ENCODE data around the gene FAM53B. TPM values are rescaled to one million over a fixed set of nuclear protein-coding genes. Genes with fewer than 3 reads are reported as not detected.
"Not testable (repeated sequence)": the region's sequence is repeated elsewhere in the genome, so short reads cannot be mapped to it uniquely, and the experiment has no call there.

FAM53B gene
- total RNA-seq, 1 experiment from 2014 or later = 31.5 TPM

DNA sequence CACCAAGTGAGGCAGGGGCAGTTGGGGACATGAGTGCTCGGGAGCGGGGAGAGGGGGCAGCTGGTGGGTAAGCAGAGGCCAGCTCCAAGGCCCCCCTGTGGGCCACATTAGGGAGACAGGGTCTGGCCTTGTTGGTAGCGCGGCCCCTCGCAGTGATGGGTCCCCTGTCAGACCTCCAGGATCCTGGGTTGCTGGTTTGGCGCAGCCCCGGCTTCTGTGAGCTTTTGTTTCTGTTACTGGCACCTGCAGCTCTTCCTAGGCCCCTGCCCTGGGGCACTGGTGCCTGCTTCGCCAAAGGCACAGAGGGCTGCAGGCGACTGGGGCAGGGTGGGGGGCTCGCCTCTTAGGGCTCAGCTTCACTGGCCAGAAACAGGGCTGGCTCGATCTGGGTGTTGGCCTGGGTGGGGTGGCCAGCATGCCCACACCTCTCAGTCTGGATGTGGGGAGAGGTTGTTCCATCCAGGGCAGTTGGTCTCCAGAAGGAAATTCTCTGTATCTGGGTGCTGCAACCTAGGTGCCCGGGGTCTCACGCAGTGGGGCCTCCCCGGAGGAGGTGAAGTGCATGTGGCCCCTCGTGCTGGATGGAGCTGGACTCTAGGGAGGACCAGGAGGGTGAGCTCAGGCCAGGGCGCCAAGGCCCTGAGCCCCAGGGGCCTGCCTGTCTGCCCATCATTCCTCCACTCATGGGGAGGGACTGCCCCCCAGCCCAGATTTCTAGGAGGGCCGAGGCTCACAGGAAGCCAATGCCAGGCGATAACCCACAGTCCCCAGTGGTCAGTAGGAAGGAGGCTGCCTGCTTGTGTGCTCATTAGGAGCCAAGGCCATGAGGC lies 143.9 kb downstream of the FAM53B start:
- no peak for DNase-seq (ENCODE audit: low read depth)

DNA sequence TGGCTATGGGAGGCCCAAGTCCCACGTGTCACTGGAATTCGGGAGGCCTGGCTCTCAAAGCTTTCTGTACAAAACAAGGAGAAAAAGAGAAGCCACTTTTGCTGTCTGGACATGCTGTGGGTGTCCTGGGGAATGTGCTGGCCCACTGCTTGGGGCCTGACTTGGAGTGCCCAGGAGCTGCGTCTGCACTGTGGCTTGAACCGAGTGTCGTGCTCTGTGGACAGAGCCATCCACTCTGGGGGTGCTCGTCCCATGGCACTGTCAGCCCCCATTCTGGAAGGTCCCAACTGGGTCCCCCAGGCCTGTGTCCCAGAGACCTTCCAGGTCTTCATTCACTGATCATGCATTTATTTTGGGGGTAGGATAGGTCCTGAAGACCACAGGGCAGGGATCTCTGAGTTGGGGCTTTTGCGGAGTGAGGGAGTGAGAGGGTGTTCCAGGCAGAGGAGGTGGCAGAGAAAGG lies 144.6 kb downstream of the FAM53B start:
- DNase-seq (ENCODE audit: low read depth) = no peak

DNA sequence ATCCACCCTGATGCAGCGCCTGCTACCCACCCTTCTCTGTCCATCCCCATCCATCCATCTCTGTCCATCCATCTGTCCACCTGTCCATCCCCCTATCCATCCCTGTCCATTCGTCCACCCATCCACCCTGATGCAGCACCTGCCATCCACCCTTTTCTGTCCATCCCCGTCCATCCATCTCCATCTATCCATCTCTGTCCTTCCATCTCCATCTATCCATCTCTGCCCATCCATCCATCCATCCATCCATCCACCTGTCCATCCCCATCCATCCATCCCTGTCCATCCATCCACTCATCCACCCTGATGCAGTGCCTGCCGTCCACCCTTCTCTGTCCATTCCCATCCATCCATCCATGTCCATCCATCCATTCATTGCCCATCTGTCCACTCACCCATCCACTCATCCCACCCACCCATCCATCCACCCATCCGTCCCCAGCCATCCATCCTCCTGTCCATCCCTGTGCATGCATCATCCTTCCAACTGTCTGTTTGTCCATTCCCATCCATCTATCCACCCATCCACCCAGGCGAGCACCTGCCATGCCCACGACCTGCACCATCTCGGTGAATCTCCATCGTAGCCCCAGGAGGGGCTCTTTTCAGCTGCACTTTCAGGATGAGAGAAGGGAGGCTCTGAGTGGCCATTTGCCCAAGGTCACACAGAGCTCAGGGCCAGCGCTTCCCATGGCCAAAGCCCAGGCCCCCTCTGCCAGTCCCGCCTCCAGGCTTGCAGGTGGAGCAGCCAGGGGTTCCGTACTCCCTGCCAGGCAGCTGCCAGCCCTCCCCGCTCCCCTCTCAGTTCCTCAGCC lies 145.2 kb downstream of the FAM53B start:
- DNase-seq (ENCODE audit: low read depth) = no peak

DNA sequence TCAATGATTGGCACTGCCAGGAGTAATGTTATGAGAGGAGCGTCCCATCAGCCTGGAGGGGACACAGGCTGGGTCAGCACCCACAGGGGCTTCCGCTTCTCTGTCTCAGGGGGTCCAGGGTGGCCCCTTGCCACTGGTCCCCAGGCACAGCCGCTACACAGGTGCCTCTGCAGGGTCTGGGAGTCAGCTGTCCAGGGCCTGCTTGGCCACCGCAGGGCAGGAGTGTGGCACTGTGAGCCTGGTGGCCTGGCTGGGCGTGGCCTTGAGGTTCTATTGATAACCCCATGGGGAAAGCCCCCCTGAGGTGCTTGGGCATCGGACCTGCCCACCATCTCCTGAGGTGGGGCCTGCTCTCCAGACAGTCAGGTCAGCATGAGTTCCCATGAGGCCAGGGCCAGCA lies 146.0 kb downstream of the FAM53B start:
- DNase-seq (ENCODE audit: low read depth) = no peak

DNA sequence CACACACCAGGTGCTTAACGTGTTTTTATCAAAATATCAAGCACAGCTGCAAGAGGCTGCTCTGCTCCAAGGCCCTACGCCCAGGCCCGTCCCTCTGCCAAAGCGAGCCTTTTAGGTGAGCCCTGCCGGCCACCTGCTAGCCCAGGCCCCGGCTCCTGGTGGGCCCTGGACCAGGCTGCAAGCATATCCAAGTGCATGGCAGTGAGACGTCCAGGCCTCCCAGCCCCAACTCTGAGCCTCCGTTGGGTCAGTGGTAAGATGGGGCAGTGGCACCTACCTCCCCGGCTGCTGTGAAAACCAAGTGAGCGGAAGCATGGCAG lies 146.4 kb downstream of the FAM53B start:
- no peak for DNase-seq (ENCODE audit: low read depth)

DNA sequence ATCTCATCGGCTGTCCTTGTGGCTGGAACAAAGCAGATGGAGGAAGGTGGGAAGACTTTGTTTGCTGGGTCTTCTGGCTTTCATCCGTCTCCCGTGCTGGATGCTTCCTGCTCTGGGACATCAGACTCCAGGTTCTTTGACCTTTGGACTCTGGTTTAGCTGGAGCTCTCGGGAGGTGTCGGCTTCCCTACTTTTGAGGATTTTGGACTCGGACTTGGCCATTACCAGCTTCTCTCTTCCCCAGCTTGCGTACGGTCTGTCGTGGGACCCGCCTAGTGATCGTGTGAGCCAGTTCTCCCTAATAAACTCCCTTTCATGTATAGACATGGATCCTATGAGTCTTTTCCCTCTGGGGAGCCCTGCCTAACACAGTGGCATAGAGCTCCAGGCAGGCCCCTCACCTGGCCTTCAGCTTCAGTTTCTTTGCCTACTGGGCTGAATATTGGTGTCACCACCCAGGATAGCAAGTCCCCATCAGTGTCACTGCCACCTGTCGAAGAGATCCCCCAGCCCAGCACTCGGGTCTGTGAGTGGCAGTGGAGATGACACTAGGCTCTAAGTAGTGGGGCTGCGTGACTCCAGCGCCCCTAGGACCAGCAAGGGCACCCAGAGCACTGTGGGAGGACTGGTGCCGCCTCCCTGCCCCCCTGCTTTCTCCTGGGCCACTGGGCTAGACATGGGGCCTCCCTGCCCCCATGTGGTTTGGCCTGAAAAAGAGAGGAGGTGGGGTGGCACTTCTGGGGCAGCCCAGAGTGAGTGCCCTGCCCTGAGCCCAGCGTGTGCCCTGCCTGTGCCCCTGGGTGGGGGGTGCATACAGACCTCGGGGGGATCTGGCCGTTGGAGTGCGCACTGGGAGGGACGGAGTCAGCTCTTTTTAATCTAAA lies 147.0 kb downstream of the FAM53B start:
- no peak for DNase-seq (ENCODE audit: low read depth)

DNA sequence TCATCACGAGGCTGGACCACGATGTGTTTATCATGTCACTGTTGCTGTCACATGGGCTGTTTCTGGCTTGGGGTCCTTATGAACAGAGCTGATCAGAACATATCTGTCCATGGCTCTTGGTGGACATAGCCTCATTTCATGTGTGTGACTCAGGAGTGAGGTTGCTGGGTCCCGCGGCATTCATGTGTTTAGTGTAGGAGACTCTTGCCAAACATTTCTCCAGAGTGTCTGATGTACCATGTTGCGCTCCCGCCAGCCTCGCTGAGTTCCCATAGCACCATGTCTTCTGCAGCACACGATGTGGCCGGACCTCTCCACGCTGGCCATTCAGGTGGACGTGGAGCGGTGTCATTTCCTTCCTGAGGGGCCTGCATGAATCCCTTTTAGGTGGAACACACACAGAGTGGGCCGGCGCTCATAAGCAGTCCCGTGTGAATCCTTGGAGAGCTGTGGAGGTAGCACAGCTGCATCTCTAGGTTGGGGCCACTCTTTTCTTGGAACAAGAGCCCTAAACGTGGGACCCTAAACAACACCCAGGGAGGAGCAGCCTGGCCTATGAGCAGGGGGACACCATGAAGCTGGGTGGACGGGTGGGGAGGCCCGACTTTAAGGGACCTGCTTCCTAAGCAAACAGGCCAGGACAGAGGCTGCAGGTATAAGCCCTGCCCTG lies 147.9 kb downstream of the FAM53B start:
- no peak for DNase-seq (ENCODE audit: low read depth)

DNA sequence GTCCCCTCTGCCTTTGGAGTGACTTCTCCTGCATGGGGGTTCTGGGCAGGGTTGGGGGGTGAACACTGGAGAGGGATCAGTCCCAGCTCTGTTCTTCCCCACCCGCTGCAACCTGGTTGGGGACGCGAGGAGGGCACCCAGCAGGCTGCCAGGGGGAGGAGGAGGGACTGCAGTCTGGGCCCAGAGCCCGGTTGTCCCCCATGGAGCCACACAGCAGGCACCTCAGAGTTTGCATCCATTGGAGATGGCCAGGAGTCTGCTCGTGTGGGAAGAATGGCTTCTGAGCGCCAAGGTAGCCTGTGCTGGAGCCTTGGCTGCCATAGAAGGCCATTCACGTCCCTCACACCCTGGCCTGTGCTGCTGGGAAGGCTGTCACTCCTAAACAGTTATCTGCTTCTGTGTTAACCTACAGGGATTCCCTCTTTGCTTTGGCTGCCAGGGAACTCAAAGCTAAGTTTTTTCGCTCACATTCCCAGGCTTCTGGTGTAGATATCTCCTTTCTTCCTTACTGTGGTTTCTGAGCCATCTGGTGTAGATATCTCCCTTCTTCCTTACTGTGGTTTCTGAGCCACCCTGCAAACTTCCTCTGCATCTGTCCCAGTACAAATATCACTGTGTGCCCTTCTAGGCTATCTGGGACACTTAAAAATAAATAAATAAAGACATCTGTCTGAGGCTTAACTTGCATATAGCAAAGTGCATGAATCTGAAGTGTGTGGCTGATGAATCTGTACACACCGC lies 148.9 kb downstream of the FAM53B start:
- peak; percentile 12 for DNase-seq (ENCODE audit: low read depth)

DNA sequence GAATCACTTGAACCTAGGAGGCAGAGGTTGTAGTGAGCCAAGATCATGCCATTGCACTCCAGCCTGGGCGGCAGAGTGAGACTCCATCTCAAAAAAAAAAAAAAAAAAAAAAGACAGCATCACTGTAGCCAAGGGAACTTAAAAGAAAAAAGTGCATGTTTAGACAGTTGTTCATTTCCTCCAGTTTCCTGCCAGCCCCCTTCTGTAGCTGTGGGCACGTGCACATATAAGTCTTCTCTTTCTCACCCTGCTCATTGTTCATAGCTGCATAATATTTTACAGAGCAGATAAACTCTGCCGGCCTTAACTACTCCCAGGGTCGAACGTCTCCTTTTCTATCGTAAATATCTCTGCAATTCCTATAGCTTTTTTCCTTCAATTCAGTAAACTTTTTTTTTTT lies 149.9 kb downstream of the FAM53B start:
- DNase-seq (ENCODE audit: low read depth) = no peak

DNA sequence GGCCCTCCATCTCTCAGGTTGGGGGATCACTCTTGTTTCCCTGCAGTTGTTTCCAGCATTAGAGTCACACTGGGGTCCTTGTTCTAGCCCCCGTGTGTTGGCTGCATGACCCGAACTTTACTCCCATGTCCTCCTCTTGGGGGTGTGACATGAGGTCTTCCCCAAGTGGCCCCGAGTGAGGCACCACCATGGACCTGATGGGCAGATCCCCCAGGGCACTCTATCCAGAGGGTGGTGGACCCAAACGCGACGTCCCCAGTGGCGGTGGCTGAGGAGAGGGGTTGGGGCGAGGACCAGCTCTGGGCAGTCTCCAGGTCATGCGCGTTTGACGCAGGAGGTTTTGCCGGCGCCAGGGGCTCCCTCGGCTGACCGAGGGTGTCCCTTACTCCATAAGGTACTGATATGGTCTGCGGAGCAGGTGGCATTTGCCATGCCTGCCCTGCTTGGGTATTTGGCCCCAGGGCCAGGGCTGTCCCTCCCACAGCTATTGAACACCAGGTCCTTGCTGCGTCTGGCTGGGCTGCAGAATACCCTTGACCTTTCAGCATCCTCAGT lies 150.7 kb downstream of the FAM53B start:
- DNase-seq (ENCODE audit: low read depth) = no peak

DNA sequence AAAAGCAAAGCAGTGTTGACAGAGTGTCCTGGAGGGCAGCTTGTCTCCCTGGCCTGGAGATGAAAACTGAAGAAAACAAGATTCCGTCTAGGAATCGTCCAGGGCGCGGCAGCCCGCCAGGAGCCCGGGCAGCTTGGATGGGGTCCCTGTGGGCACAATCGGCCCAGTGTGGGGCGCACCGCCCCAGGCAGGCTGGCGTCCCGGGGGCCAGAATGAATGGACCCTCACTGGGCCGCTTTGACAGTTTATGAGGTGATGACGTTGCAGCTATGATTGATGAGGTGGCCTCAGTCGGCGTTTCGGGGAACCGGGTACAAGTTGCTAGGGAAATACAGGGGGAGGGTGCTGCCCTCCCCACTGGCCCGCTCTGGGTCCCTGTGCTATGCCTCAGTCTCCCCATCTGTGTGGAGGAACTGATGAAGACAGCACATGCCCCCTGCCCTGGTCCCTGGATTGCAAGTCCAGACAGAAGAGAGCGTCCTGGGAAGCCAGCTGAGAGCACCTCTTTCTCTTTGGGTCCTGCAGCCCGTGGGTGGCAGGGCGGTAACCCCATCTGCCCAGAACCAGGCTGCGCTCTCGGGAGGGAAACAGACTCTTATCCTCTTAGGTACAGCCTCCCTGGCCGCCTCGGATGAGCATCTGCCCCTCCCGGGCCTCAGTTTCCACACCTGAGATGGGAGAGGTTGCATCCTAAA lies 151.3 kb downstream of the FAM53B start:
- DNase-seq (ENCODE audit: low read depth) = no peak

DNA sequence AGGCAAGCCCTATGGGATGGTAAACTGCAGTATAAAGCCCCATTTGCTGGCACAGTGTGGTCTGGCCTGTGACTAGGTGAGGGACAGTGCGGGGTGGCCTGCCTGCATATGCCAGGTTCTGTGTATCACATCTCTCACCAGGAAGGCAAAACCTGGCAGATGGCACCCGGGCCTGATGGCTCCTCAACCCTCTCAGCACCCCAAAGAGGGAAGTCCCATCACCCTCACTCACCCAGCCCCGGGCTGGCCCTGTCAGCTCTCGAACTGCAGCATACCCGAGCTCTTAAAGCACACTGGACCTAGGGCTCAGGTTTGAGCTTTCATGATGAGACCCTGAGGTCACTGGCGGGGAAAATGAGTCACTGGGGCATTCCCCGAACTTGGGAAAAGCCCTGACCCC lies 152.1 kb downstream of the FAM53B start:
- no peak for DNase-seq (ENCODE audit: low read depth)

DNA sequence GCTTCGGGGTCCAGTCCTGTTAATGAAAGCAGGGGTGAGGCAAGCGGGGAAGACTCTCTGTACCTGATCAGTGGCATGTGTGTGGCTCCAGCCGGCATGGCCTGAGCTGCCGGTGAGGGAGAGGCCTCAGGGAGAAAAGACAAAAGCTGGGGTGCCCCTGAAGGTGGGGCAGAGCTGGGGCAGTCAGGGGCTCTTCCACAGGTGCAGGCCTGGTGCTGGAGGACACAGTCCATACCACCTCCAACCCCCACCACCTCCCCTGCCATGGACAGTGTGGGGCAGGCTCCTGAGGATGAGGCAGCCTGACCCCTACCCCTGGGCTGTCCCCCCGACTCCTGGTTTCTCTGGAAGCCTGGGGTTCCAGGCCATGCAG lies 153.1 kb downstream of the FAM53B start:
- no peak for DNase-seq (ENCODE audit: low read depth)

DNA sequence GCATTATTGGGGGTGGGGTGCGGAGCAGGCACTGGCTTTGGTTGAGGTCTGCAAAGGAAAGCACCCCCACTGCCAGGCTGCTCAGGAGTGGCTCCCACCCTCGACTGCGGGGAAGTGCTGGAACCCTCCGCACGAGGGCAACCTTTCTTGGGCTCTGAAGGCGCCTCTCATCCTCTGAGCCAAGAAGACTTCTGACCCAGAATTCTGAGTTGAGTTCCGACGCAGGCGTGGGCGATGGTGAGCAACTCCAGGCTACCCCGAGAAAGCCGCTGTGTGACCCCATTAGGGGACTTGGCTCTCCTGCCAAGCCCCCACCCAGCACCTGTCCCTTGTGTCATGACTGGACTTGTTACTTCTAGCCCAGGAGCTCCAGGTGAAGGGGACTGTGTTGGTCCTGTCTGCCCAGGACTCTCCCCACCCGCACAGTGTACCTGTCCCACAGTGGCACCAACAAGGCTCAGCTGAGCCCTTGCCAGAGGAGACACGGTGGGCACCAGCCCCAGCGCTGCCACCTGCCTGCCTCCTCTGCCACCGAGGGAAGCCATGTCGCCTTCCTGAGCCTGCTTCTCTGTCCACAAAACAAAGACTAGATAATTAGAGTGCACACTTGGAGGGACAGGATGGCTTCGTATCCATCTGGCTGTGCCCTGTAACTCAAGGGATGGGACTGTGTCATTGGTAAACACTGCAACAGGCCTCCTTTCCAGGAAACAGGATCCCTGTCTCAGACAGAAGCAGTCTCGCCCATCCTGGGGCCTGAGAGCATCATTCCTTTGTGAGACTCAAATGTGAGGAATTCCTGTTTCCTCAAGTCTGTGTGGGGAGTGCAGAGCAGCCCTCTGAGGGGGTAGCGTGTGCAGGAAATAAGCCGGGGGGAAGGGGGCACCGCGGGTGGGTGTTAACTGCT lies 153.7 kb downstream of the FAM53B start:
- DNase-seq (ENCODE audit: low read depth) = no peak

DNA sequence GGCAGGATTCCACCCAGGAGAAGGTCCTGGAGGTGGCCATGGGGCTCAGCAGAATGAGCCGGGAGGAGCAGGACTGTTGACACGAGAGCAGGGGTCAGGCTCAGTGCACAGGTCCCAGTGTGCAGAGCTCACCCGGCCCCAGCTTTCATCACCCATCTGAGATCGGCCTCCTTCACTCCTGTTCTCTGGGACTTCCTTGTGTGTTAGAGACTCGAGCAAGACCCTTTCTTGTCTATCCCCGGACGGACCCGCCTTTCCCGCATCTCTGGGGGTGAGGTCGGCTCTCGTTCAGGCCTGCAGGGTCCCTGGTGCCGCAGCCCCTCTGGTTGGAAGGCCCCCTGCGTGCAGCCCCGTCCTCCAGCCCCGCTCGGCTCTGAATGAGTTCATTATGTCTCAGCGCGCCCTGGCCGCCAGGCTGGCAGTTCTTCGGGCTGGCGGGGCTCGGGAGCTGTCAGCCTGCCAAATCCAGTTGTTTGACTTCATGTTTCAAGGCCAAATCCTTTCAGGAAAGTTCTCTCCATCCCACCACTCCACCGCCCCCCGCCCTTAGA lies 154.6 kb downstream of the FAM53B start:
- no peak for DNase-seq (ENCODE audit: low read depth)

DNA sequence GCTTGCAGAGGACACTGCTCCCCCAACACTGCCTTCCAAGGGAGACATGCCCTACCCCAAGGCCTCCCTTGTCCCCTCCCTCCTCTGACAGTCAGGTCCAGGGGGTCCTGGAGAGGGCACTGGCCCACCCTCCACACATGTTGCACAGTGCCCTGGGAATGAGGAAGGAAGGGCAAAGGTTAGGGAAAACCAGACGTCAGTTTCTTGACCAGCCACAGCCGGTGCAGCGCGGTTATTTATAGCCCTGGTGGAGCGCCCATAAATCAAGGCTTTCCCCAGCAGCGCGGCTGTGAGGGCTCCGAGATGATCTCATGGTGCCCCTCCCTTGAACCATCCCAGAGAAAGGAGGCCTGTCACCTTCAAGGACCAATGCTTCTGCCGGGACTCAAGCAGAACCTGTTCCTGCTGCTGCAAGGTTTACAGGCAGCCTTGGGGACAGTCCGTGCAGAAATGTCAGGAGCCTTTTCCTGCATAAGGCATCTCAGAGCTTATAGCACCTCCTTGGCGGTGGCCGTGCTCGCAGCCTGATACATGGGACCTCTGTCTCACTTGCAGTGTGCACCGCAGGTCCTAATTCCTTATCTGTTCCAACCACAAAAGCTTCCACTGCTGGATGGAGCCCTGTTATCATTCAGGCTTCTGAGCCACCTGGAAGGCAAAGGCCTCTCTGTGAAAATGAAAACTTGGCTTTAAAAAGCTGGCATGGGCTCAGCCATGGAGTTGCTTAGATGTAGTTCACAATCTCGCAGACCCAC lies 155.3 kb downstream of the FAM53B start:
- peak; percentile 56 for DNase-seq (ENCODE audit: low read depth)

DNA sequence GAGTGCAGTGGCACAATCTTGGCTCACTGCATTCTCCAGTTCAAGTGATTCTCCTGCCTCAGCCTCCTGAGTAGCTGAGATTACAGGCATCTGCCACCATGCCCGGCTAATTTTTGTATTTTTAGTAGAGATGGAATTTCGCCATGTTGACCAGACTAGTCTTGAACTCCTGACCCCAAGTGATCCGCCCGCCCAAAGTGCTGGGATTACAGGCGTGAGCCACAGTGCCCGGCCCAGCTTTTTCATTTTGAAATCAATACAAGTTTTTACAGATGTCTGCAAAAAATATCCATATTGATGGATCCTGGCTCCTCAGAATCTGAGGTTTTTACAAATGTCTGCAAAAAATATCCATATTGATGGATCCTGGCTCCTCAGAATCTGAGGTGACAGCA lies 155.8 kb downstream of the FAM53B start:
- not testable (repeated sequence) for DNase-seq (ENCODE audit: low read depth)

DNA sequence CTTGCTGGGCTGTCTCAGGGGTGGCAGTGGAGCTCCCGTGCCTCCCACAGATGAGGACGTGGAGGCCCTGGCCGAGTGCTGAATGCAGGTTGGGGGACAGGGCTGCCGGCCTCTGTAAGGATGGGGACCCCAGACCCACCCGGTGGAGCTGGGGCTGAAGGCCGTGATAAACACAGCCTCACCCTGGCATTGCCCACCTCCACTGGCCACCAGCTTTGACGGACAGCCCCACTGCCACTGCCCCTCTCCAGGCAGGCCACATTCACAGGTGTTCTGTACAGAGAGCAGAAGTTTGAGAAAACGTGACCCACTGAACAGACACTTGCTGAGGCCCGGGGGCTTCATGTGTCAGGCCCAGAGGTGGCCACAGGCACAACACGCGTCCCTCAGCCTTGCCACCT lies 156.4 kb downstream of the FAM53B start:
- no peak for DNase-seq (ENCODE audit: low read depth)
